ENCODE measurements around the gene MED31. TPM values are rescaled to one million over a fixed set of nuclear protein-coding genes. Genes with fewer than 3 reads are reported as not detected.

MED31 gene
- total RNA-seq, 1 experiment from 2014 or later: 10.6 TPM

DNA sequence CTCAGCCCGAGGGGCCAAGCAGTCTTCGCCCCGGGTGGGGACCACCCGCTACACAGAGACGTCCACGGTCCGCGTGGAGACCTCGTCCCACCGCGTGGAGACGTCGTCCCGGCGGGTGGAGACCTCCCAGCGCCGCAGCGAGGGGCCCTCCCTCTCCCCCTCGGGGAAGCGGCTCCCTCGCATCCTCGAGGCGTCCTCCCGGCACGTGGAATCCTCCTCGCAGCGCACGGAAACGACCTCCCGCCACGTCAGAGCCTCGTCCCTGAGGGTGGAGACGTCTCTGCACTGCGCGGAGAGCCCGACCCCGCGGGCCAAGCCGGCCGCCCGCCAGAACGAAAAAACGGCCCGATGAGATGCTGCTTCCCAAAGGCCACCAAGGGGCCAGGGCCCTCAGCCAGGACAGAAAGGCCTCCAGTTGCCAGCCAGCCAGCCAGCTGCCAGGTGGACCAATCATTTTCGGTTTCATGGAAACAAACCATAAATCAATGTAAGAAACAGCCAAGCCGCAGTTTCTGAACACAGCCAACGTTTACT is 581 bp upstream of the MED31 start (continued):
- no peak for TF ChIP-seq ZSCAN18 (CRISPR knock-in tag; IDR thresholded peaks at IDR 0.05)
- peak; percentile 24; the same call in 1 of the 2 replicates for TF ChIP-seq FOXK1 (CRISPR knock-in tag; IDR thresholded peaks at IDR 0.05)
- peak; percentile 79; the same call in 1 of the 2 replicates for TF ChIP-seq ZBTB21 (CRISPR knock-in tag; IDR thresholded peaks at IDR 0.05; ENCODE audit: borderline replicate concordance)
- TF ChIP-seq, protein P1, sequence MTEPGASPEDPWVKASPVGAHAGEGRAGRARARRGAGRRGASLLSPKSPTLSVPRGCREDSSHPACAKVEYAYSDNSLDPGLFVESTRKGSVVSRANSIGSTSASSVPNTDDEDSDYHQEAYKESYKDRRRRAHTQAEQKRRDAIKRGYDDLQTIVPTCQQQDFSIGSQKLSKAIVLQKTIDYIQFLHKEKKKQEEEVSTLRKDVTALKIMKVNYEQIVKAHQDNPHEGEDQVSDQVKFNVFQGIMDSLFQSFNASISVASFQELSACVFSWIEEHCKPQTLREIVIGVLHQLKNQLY (CRISPR knock-in tag; IDR thresholded peaks at IDR 0.05): no peak
- TF ChIP-seq AR (CRISPR knock-in tag; IDR thresholded peaks at IDR 0.05): no peak
- TF ChIP-seq, protein P2, sequence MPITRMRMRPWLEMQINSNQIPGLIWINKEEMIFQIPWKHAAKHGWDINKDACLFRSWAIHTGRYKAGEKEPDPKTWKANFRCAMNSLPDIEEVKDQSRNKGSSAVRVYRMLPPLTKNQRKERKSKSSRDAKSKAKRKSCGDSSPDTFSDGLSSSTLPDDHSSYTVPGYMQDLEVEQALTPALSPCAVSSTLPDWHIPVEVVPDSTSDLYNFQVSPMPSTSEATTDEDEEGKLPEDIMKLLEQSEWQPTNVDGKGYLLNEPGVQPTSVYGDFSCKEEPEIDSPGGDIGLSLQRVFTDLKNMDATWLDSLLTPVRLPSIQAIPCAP (CRISPR knock-in tag; IDR thresholded peaks at IDR 0.05): peak; percentile 86
- no peak for TF ChIP-seq NFATC4 (CRISPR knock-in tag; IDR thresholded peaks at IDR 0.05)
- TF ChIP-seq, protein P3, sequence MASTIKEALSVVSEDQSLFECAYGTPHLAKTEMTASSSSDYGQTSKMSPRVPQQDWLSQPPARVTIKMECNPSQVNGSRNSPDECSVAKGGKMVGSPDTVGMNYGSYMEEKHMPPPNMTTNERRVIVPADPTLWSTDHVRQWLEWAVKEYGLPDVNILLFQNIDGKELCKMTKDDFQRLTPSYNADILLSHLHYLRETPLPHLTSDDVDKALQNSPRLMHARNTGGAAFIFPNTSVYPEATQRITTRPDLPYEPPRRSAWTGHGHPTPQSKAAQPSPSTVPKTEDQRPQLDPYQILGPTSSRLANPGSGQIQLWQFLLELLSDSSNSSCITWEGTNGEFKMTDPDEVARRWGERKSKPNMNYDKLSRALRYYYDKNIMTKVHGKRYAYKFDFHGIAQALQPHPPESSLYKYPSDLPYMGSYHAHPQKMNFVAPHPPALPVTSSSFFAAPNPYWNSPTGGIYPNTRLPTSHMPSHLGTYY (CRISPR knock-in tag; IDR thresholded peaks at IDR 0.05): no peak
- TF ChIP-seq, protein P4, sequence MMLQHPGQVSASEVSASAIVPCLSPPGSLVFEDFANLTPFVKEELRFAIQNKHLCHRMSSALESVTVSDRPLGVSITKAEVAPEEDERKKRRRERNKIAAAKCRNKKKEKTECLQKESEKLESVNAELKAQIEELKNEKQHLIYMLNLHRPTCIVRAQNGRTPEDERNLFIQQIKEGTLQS (CRISPR knock-in tag; conservative IDR thresholded peaks at IDR 0.05): no peak
- no peak for TF ChIP-seq IRF2 (CRISPR knock-in tag; IDR thresholded peaks at IDR 0.05; ENCODE audit: borderline replicate concordance, low read depth)
- no peak for TF ChIP-seq CBFB (CRISPR knock-in tag; IDR thresholded peaks at IDR 0.05; ENCODE audit: low read depth)
- no peak for TF ChIP-seq MXD4 (CRISPR knock-in tag; IDR thresholded peaks at IDR 0.05; ENCODE audit: borderline replicate concordance)
- no peak for TF ChIP-seq TEAD1 (CRISPR knock-in tag; IDR thresholded peaks at IDR 0.05)
- peak; percentile 81; the same call in 1 of the 2 replicates for TF ChIP-seq TCF7 (CRISPR knock-in tag; IDR thresholded peaks at IDR 0.05; ENCODE audit: low read depth)
- no peak; the same call in 1 of the 2 replicates for TF ChIP-seq ATF1 (CRISPR knock-in tag; IDR thresholded peaks at IDR 0.05)
- TF ChIP-seq AFF4 (CRISPR knock-in tag; IDR thresholded peaks at IDR 0.05; ENCODE audit: borderline replicate concordance): no peak; the same call in 1 of the 2 replicates
- TF ChIP-seq ZNF232 (CRISPR knock-in tag; IDR thresholded peaks at IDR 0.05): peak; percentile 77; the same call in 1 of the 2 replicates
- TF ChIP-seq ZNF671 (CRISPR knock-in tag; IDR thresholded peaks at IDR 0.05): no peak
- peak; percentile 59; the same call in 1 of the 2 replicates for TF ChIP-seq ZNF263 (CRISPR knock-in tag; IDR thresholded peaks at IDR 0.05; ENCODE audit: low read depth)
- TF ChIP-seq MYBL2 (CRISPR knock-in tag; IDR thresholded peaks at IDR 0.05): peak; percentile 76
- TF ChIP-seq NR2C2 (CRISPR knock-in tag; IDR thresholded peaks at IDR 0.05): peak; percentile 82
- 0 out of 2 replicates have a peak, but pooled peaks have one; percentile 53 for TF ChIP-seq ELF4 (CRISPR knock-in tag; IDR thresholded peaks at IDR 0.05; ENCODE audit: low read depth)
- TF ChIP-seq MAX (CRISPR knock-in tag; IDR thresholded peaks at IDR 0.05): peak; percentile 93
- TF ChIP-seq SMAD3 (CRISPR knock-in tag; IDR thresholded peaks at IDR 0.05; ENCODE audit: borderline replicate concordance): peak; percentile 84; the same call in 1 of the 2 replicates
- TF ChIP-seq, protein P5, sequence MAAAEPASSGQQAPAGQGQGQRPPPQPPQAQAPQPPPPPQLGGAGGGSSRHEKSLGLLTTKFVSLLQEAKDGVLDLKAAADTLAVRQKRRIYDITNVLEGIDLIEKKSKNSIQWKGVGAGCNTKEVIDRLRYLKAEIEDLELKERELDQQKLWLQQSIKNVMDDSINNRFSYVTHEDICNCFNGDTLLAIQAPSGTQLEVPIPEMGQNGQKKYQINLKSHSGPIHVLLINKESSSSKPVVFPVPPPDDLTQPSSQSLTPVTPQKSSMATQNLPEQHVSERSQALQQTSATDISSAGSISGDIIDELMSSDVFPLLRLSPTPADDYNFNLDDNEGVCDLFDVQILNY (CRISPR knock-in tag; IDR thresholded peaks at IDR 0.05): peak; percentile 69; the same call in 1 of the 2 replicates
